Smooth muscle cell of the coronary artery (primary cell): ENCODE measurements around the gene GIGYF1. TPM values are rescaled to one million over a fixed set of nuclear protein-coding genes. Genes with fewer than 3 reads are reported as not detected.

Source experiments
- total RNA-seq: library from RNA; depleted of rRNA; stranded (reverse); fragments of >200 nt; gene quantifications from 2 replicates; pipeline ENCODE4 v1.2.3, GENCODE V29; 2014; ENCODE audit warnings: low replicate concordance

GIGYF1 gene
- total RNA-seq: 7.0 and 23.6 TPM in 2 replicates

GRCh38 chr7:100694098-100694745 lies at the start of gene GIGYF1:
Gene GIGYF1 (minus strand): TSS chr7:100694250. CDS start chr7:100688238, 6,012 bp downstream.

GRCh38 chr7:100720279-100720670 lies 26.2 kb upstream of the GIGYF1 start, which contains the start of gene EPO:
Gene EPO (plus strand): TSS chr7:100720468. CDS start chr7:100720981, 513 bp downstream.

GRCh38 chr7:100705753-100706671 lies 12.0 kb upstream of the GIGYF1 start, which contains the start of gene POP7:
Gene POP7 (plus strand): TSS chr7:100706121. CDS start chr7:100706831, 710 bp downstream.

GRCh38 chr7:100673302-100673941 lies 20.6 kb downstream of the GIGYF1 start, which contains the start of gene GNB2:
Gene GNB2 (plus strand): TSS chr7:100673740. CDS start chr7:100676266, 2,526 bp downstream.

GRCh38 chr7:100655908-100656674 lies 38.0 kb downstream of the GIGYF1 start, which contains the start of gene ACTL6B:
Gene ACTL6B (minus strand): TSS chr7:100656448. CDS start chr7:100656354, 94 bp downstream.

GRCh38 chr7:100641463-100641859 lies 52.6 kb downstream of the GIGYF1 start, which contains the start of gene TFR2:
Gene TFR2 (minus strand): TSS chr7:100641552. CDS start chr7:100641509, 43 bp downstream.

Other genes starting within 250 kb of the GIGYF1 start
- gene SPACDR, start 230.0 kb downstream of the GIGYF1 start, total RNA-seq: 0.38 and 0.70 TPM in 2 replicates
- 5.3 and 15.7 TPM in 2 replicates for gene TSC22D4, start 215.0 kb downstream of the GIGYF1 start, total RNA-seq
- gene NYAP1, start 210.3 kb downstream of the GIGYF1 start, total RNA-seq: 0.12 and 0.38 TPM in 2 replicates
- 1.2 and 4.7 TPM in 2 replicates for gene AGFG2, start 155.0 kb downstream of the GIGYF1 start, total RNA-seq
- gene SAP25, start 120.3 kb downstream of the GIGYF1 start, total RNA-seq: 0.08 TPM in 1 of 2 replicates, not detected in the other
- 2.2 and 5.3 TPM in 2 replicates for gene LRCH4, start 108.1 kb downstream of the GIGYF1 start, total RNA-seq
- 0.30 TPM in 1 of 2 replicates, not detected in the other for gene FBXO24, start 107.9 kb downstream of the GIGYF1 start, total RNA-seq
- gene PCOLCE, start 91.9 kb downstream of the GIGYF1 start, total RNA-seq: 46.9 and 69.1 TPM in 2 replicates
- 1.1 and 4.4 TPM in 2 replicates for gene MOSPD3, start 81.7 kb downstream of the GIGYF1 start, total RNA-seq
- under 0.01 and 0.08 TPM in 2 replicates for gene TFR2, start 52.7 kb downstream of the GIGYF1 start, total RNA-seq
- not detected in 2 replicates for gene ACTL6B, start 37.8 kb downstream of the GIGYF1 start, total RNA-seq
- gene GNB2, start 20.5 kb downstream of the GIGYF1 start, total RNA-seq: 65.9 and 86.6 TPM in 2 replicates
- gene POP7, start 11.9 kb upstream of the GIGYF1 start, total RNA-seq: 13.1 and 37.7 TPM in 2 replicates
- gene EPO, start 26.2 kb upstream of the GIGYF1 start, total RNA-seq: not detected in 2 replicates
- gene ZAN, start 39.3 kb upstream of the GIGYF1 start, total RNA-seq: not detected in 2 replicates
- gene EPHB4, start 133.3 kb upstream of the GIGYF1 start, total RNA-seq: 83.1 and 90.3 TPM in 2 replicates
- gene SLC12A9, start 158.5 kb upstream of the GIGYF1 start, total RNA-seq: 7.0 and 13.2 TPM in 2 replicates
- gene TRIP6, start 173.1 kb upstream of the GIGYF1 start, total RNA-seq: 70.6 and 75.7 TPM in 2 replicates
- gene SRRT, start 180.9 kb upstream of the GIGYF1 start, total RNA-seq: 33.9 and 40.3 TPM in 2 replicates
- 1.2 and 5.7 TPM in 2 replicates for gene UFSP1, start 195.5 kb upstream of the GIGYF1 start, total RNA-seq
- gene ACHE, start 201.6 kb upstream of the GIGYF1 start, total RNA-seq: 0.38 TPM in 1 of 2 replicates, not detected in the other